HepG2 (cell line): ENCODE results near the gene ZNF324B. TPM values are rescaled to one million over a fixed set of nuclear protein-coding genes. Genes with fewer than 3 reads are reported as not detected.
A peak's percentile ranks its signal among the peaks of the same experiment; 100 is the strongest.

Experiments
- ASH2L ChIP-seq: fragments of 300-600, 200-600 bp; sonication (generic); IDR thresholded peaks from 2 replicates; pipeline ENCODE4 v1.7.0; 2017; ENCODE audit warnings: low read depth, mild to moderate bottlenecking, moderate library complexity, mixed read lengths, low read length; ENCODE audit not compliant: insufficient read length
- BORCS8-MEF2B ChIP-seq: sonication (generic); formaldehyde crosslinking; IDR thresholded peaks from 2 replicates; pipeline ENCODE4 v1.8.0; 2022; ENCODE audit warnings: mild to moderate bottlenecking, missing genetic modification reagents
- CAMTA2 ChIP-seq: sonication (generic); formaldehyde crosslinking; IDR thresholded peaks from 2 replicates; pipeline ENCODE4 v1.4.0; 2020; ENCODE audit warnings: mild to moderate bottlenecking, missing genetic modification reagents, borderline replicate concordance
- CBX5 ChIP-seq: sonication (generic); formaldehyde crosslinking; IDR thresholded peaks from 2 replicates; pipeline ENCODE4 v1.4.0; 2020; ENCODE audit warnings: missing genetic modification reagents, borderline replicate concordance
- CREBL2 ChIP-seq: sonication (generic); formaldehyde crosslinking; IDR thresholded peaks from 2 replicates; pipeline ENCODE4 v1.8.1; 2023; ENCODE audit warnings: missing genetic modification reagents, mild to moderate bottlenecking, borderline replicate concordance
- DBP ChIP-seq: sonication (generic); formaldehyde crosslinking; IDR thresholded peaks from 2 replicates; pipeline ENCODE4 v1.4.0; 2020; ENCODE audit warnings: missing genetic modification reagents; ENCODE audit errors: not compliant biosample characterization
- ELF4 ChIP-seq: sonication (generic); formaldehyde crosslinking; IDR thresholded peaks from 2 replicates; pipeline ENCODE4 v1.5.0; 2020; ENCODE audit warnings: missing genetic modification reagents, mild to moderate bottlenecking, moderate library complexity, borderline replicate concordance
- FOXA3 ChIP-seq: IDR thresholded peaks from 2 replicates; pipeline ENCODE4 v1.6.1; 2016; ENCODE audit warnings: missing genetic modification reagents, missing compliant biosample characterization
- HOXA9 ChIP-seq: sonication (generic); formaldehyde crosslinking; IDR thresholded peaks from 2 replicates; pipeline ENCODE4 v1.8.1; 2022; ENCODE audit warnings: missing genetic modification reagents, mild to moderate bottlenecking, moderate library complexity, borderline replicate concordance
- JUND ChIP-seq: sonication (generic); formaldehyde crosslinking; IDR thresholded peaks from 2 replicates; pipeline ENCODE4 v1.8.0; 2022; ENCODE audit warnings: mild to moderate bottlenecking, missing genetic modification reagents
- KDM5B ChIP-seq: sonication (generic); formaldehyde crosslinking; IDR thresholded peaks from 2 replicates; pipeline ENCODE4 v1.4.0; 2020; ENCODE audit warnings: missing genetic modification reagents, mild to moderate bottlenecking, borderline replicate concordance
- MXD3 ChIP-seq: IDR thresholded peaks from 2 replicates; pipeline ENCODE4 v1.6.1; 2016; ENCODE audit warnings: mild to moderate bottlenecking, missing biosample characterization, missing genetic modification reagents
- MYC ChIP-seq: sonication (generic); formaldehyde crosslinking; IDR thresholded peaks from 2 replicates; pipeline ENCODE4 v1.9.0; 2021; ENCODE audit warnings: missing genetic modification reagents, borderline replicate concordance
- PCBP2 ChIP-seq: fragments of 200-400 bp; formaldehyde crosslinking; optimal IDR thresholded peaks from 2 replicates; pipeline ENCODE3; 2018; ENCODE audit warnings: low read length, low read depth; ENCODE audit not compliant: poor library complexity, severe bottlenecking
- REXO4 ChIP-seq: sonication (generic); formaldehyde crosslinking; IDR thresholded peaks from 2 replicates; pipeline ENCODE4 v1.8.0; 2022; ENCODE audit warnings: missing genetic modification reagents, mild to moderate bottlenecking, borderline replicate concordance
- SMARCC2 ChIP-seq: fragments of 450-650 bp; IDR thresholded peaks from 2 replicates; pipeline ENCODE4 v1.6.1; 2017; ENCODE audit warnings: antibody characterized with exemption, mild to moderate bottlenecking
- SP1 ChIP-seq, 2 experiments: fragments of 450-650 bp in 1 of 2; sonication (generic) in 1 of 2; formaldehyde crosslinking in 1 of 2; IDR thresholded peaks; 2 replicates each; pipeline versions ENCODE4 v1.4.0 to v1.6.1; 2016 to 2020; ENCODE audit warnings: missing genetic modification reagents in 1 of 2
- ZBTB7A ChIP-seq: sonication (generic); formaldehyde crosslinking; IDR thresholded peaks from 2 replicates; pipeline ENCODE4 v1.8.0; 2022; ENCODE audit warnings: mild to moderate bottlenecking, missing genetic modification reagents
- ZC3H13 ChIP-seq: sonication (generic); formaldehyde crosslinking; IDR thresholded peaks from 2 replicates; pipeline ENCODE4 v1.8.1; 2023; ENCODE audit warnings: mild to moderate bottlenecking, missing genetic modification reagents, moderate library complexity
- ZNF142 ChIP-seq: sonication (generic); formaldehyde crosslinking; IDR thresholded peaks from 2 replicates; pipeline ENCODE4 v1.4.0; 2020; ENCODE audit warnings: missing genetic modification reagents
- ZNF329 ChIP-seq: sonication (generic); formaldehyde crosslinking; IDR thresholded peaks from 2 replicates; pipeline ENCODE4 v1.9.0; 2021; ENCODE audit warnings: low read depth, mild to moderate bottlenecking, missing genetic modification reagents
- ZNF430 ChIP-seq: sonication (generic); formaldehyde crosslinking; IDR thresholded peaks from 2 replicates; pipeline ENCODE4 v1.9.0; 2021; ENCODE audit warnings: mild to moderate bottlenecking, missing genetic modification reagents
- polyA plus RNA-seq, 8 experiments: library from polyadenylated mRNA; depleted of rRNA in 3 of 8; stranded (reverse) in 7 of 8; unstranded in 1 of 8; fragments of >200 nt; fragmentation: Illumina TruSeq in 4 of 8; extraction: Trizol in 4 of 8; gene quantifications; 2 replicates each; pipeline versions ENCODE4 v1.2.1 to v1.2.3, GENCODE V29; 2011 to 2016; ENCODE audit warnings: low read depth in 4 of 8, missing spikeins in 1 of 8, mixed read lengths in 1 of 8; ENCODE audit not compliant: insufficient read depth in 1 of 8
- total RNA-seq, 5 experiments: library from RNA; depleted of rRNA; stranded (reverse); fragments of >200 nt; fragmentation: Illumina TruSeq; extraction: Trizol; gene quantifications; 2 replicates each; pipeline ENCODE4 v1.2.3, GENCODE V29; 2016; ENCODE audit warnings: low read depth in 1 of 5

The ZNF324B gene
- total and polyA plus RNA-seq, 2 of the 13 experiments (the other 11 are each of a cell fraction or from before 2014, with no cell fraction given) = 0.53 to 3.0 TPM

- TF ChIP-seq MYC (CRISPR knock-in tag) = no peak
- no peak for TF ChIP-seq SMARCC2
- no peak for TF ChIP-seq FOXA3 (CRISPR knock-in tag)
- TF ChIP-seq REXO4 (CRISPR knock-in tag) = no peak
- TF ChIP-seq HOXA9 (CRISPR knock-in tag) = 0 out of 2 replicates have a peak, but pooled peaks have one; percentile 28
- TF ChIP-seq ZBTB7A (CRISPR knock-in tag) = peak; percentile 56; the same call in 1 of the 2 replicates
- TF ChIP-seq MXD3 (CRISPR knock-in tag) = no peak
- TF ChIP-seq ZC3H13 (CRISPR knock-in tag) = peak; percentile 78; the same call in 1 of the 2 replicates
- TF ChIP-seq CAMTA2 (CRISPR knock-in tag) = no peak
- TF ChIP-seq ZNF329 (CRISPR knock-in tag) = no peak
- TF ChIP-seq ASH2L = no peak
- peak; percentile 39; the same call in 1 of the 2 replicates for TF ChIP-seq BORCS8-MEF2B (CRISPR knock-in tag)
- TF ChIP-seq ZNF430 (CRISPR knock-in tag) = peak; percentile 82
- TF ChIP-seq CBX5 (CRISPR knock-in tag) = no peak
- TF ChIP-seq PCBP2 = no peak
- no peak for TF ChIP-seq ELF4
- TF ChIP-seq JUND (CRISPR knock-in tag) = 0 out of 2 replicates have a peak, but pooled peaks have one; percentile 20
- no peak for TF ChIP-seq DBP (CRISPR knock-in tag)
- TF ChIP-seq CREBL2 (CRISPR knock-in tag) = no peak
- 0 out of 2 replicates have a peak, but pooled peaks have one; percentile 30 for TF ChIP-seq KDM5B (CRISPR knock-in tag)
- no peak for TF ChIP-seq SP1 (IDR thresholded peaks at IDR 0.05)
- TF ChIP-seq SP1 (CRISPR knock-in tag; IDR thresholded peaks at IDR 0.05) = no peak
- no peak for TF ChIP-seq ZNF142 (CRISPR knock-in tag)
Observed at GRCh38 chr19:58406818-58407657, 44.4 kb upstream of the ZNF324B start (continued).
